Activated T-cell treated with anti-CD3 and anti-CD28 coated beads, Interleukin-2, amount 50 U/mL, for 72 hours (primary cell): ENCODE data around the gene ZNF784. TPM values are rescaled to one million over a fixed set of nuclear protein-coding genes. Genes with fewer than 3 reads are reported as not detected.
A peak's percentile ranks its signal among the peaks of the same experiment; 100 is the strongest.

ENCODE experiments used
- ATAC-seq, 2 donors: fragments of 150-1000 bp; cut with Tn5 transposase; replicated peaks in 1 of 2; 2 replicates each; pipeline ENCODE4 v1.10.0; 2021; ENCODE audit warnings: moderate library complexity in 2 of 2, mild to moderate bottlenecking in 1 of 2
- DNase-seq, 2 donors: peaks; one replicate each; pipeline ENCODE4 v3.0.0; 2021 to 2022; ENCODE audit warnings: mixed read lengths in 1 of 2
- H3K27ac Mint-ChIP-seq: one replicate; pipeline ENCODE4 v1.8.0; 2022; ENCODE audit warnings: mild to moderate bottlenecking, moderate library complexity, mixed read lengths
- H3K27me3 Mint-ChIP-seq: one replicate; pipeline ENCODE4 v1.8.0; 2022; ENCODE audit warnings: low read depth, mixed read lengths
- H3K36me3 Mint-ChIP-seq, 2 donors: one replicate each; pipeline ENCODE4 v1.8.0; 2022; ENCODE audit warnings: mixed read lengths in 2 of 2, mild to moderate bottlenecking in 1 of 2; ENCODE audit not compliant: insufficient read depth in 2 of 2
- H3K4me1 Mint-ChIP-seq: one replicate; pipeline ENCODE4 v1.8.0; 2022; ENCODE audit warnings: low read depth, mixed read lengths
- H3K4me3 Mint-ChIP-seq, 2 donors: one replicate each; pipeline ENCODE4 v1.8.0; 2022; ENCODE audit warnings: mild to moderate bottlenecking in 2 of 2, mixed read lengths in 2 of 2, moderate library complexity in 2 of 2
- H3K9me3 Mint-ChIP-seq, 2 donors: one replicate each; pipeline ENCODE4 v1.8.0; 2022; ENCODE audit warnings: mixed read lengths in 2 of 2
- total RNA-seq, 2 donors: library from RNA; stranded (reverse); gene quantifications; one replicate each; pipeline ENCODE4 v1.2.3, GENCODE V29; 2022

The ZNF784 gene
- total RNA-seq, 2 donors from 2014 or later, result 4.3 to 6.9 TPM

GRCh38 chr19:55635856-55636440 lies 11.6 kb upstream of the ZNF784 start:
- Mint-ChIP-seq H3K27ac (peak overlapping the region; percentile 100), H3K4me3 (peak overlapping the region; percentile 95 to 99), H3K9me3 (peaks cover 0 to 2% of the 10 kb centered on the region in 2 donors), H3K4me1 (peaks cover 81% of the 10 kb centered on the region), H3K27me3 (no peaks in the 10 kb centered on the region), H3K36me3 (peaks cover 12 to 13% of the 10 kb centered on the region in 2 donors)
- DNase-seq, result no peak
- ATAC-seq, result no peak

DNA sequence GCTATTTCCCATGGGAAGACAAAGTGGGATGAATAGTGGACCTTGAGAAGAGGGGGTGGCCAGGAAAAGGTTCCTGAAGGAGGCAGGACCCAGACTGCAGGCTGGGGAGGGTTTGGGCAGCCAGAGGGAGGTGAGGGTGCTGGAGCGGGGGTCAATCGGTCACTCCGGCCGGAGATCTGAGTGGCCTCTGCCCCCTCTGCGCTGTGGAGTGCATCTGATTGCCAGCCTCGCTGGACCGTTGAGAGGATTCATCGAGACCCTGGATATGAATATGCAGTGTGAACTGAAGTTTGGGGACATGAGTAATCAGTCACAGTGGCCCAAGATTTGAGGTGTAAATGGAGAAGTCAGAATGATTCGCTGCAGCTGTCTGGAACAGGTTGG lies 11.0 kb upstream of the ZNF784 start:
- Mint-ChIP-seq H3K9me3 (peaks cover 0 to 2% of the 10 kb centered on the region in 2 donors), H3K4me1 (peaks cover 78% of the 10 kb centered on the region), H3K36me3 (peaks cover 12 to 13% of the 10 kb centered on the region in 2 donors), H3K4me3 (peak overlapping the region; percentile 95 to 99), H3K27ac (peak overlapping the region; percentile 100), H3K27me3 (no peaks in the 10 kb centered on the region)
- peak in 1 of 2 donors; percentile 21 for DNase-seq
- ATAC-seq, result peak; percentile 10 to 41

DNA sequence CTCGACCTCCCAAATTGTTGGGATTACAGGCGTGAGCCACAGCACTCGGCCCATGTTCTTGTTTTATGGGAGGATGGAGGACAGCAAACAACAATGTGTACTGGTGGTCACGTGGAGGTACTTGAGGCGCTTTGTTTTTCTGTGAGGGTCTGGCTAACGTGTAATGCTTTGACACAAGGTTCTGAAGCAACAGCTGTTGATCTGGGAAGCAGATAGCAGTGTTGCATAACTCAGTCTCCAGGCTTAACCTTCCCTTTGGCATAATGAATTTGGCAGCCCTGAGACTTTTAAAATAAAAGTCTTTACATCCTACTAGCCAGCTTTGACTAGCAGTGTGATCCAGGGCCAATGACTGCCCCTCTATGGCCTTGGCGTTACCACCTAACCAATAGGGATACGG lies 9.5 kb upstream of the ZNF784 start:
- Mint-ChIP-seq H3K27ac (no peak overlapping the region), H3K9me3 (no peaks in the 10 kb centered on the region), H3K27me3 (no peaks in the 10 kb centered on the region), H3K36me3 (peaks cover 10% of the 10 kb centered on the region in 2 donors), H3K4me3 (peak overlapping the region; percentile 95 to 99), H3K4me1 (peaks cover 64% of the 10 kb centered on the region)
- DNase-seq, result no peak
- ATAC-seq, result no peak

- Mint-ChIP-seq H3K36me3 (peaks cover 7 to 10% of the 10 kb centered on the region in 2 donors), H3K4me3 (peak overlapping the region; percentile 15 to 54), H3K27ac (no peak overlapping the region), H3K4me1 (peaks cover 52% of the 10 kb centered on the region), H3K27me3 (peaks cover 6% of the 10 kb centered on the region), H3K9me3 (no peaks in the 10 kb centered on the region)
- ATAC-seq, result peak; percentile 38 to 41
- DNase-seq, result peak; percentile 91 to 94
Measured at GRCh38 chr19:55632463-55632834, 8.1 kb upstream of the ZNF784 start.

- Mint-ChIP-seq H3K27ac (peak overlapping the region; percentile 86), H3K36me3 (no peaks in the 10 kb centered on the region), H3K4me3 (peak overlapping the region; percentile 69 to 83), H3K4me1 (peaks cover 35% of the 10 kb centered on the region), H3K9me3 (no peaks in the 10 kb centered on the region), H3K27me3 (peaks cover 6% of the 10 kb centered on the region)
- ATAC-seq, result peak; percentile 67 to 70
- peak; percentile 67 for DNase-seq
Measured at GRCh38 chr19:55626350-55626749, 2.0 kb upstream of the ZNF784 start.

GRCh38 chr19:55625004-55625326 lies 599 bp upstream of the ZNF784 start:
- peaks cover 0 to 3% of the 10 kb centered on the region in 2 donors for H3K36me3 Mint-ChIP-seq
- H3K27me3 Mint-ChIP-seq, result peaks cover 6% of the 10 kb centered on the region
- peak overlapping the region; percentile 85 to 88 for H3K4me3 Mint-ChIP-seq
- peak overlapping the region; percentile 97 for H3K27ac Mint-ChIP-seq
- no peaks in the 10 kb centered on the region for H3K9me3 Mint-ChIP-seq
- H3K4me1 Mint-ChIP-seq, result peaks cover 46% of the 10 kb centered on the region
- no peak for DNase-seq
- no peak for ATAC-seq

- H3K4me1 Mint-ChIP-seq, result peaks cover 53% of the 10 kb centered on the region
- DNase-seq, result no peak
- H3K27me3 Mint-ChIP-seq, result peaks cover 6% of the 10 kb centered on the region
- peak overlapping the region in 1 of 2 donors; percentile 88 for H3K4me3 Mint-ChIP-seq
- H3K9me3 Mint-ChIP-seq, result no peaks in the 10 kb centered on the region
- ATAC-seq, result no peak
- H3K36me3 Mint-ChIP-seq, result peaks cover 0 to 11% of the 10 kb centered on the region in 2 donors
- H3K27ac Mint-ChIP-seq, result peak overlapping the region; percentile 97
Measured at GRCh38 chr19:55623561-55623960, 805 bp downstream of the ZNF784 start.

DNA sequence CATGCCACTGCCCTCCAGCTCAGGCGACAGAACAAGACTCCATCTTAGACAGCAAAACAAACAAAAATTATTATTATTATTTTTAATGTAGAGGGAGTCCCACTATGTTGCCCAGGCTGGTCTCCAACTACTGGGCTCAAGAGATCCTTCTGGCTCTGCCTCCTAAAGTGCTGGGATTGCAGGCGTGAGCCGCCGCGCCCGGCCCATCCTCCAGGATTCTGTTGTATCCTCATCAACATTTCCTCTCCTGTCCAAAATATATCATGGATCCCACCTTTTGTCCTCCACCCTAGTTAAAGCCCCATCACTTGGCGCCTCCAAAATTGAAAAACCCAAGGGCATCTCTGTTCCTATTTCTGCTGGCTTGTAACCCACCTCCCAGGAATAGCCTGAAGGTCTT lies 1.2 kb downstream of the ZNF784 start:
- Mint-ChIP-seq H3K36me3 (peaks cover 0 to 15% of the 10 kb centered on the region in 2 donors), H3K27ac (no peak overlapping the region), H3K9me3 (no peaks in the 10 kb centered on the region), H3K4me3 (no peak overlapping the region), H3K27me3 (peaks cover 4% of the 10 kb centered on the region), H3K4me1 (peaks cover 53% of the 10 kb centered on the region)
- ATAC-seq, result no peak
- no peak for DNase-seq

GRCh38 chr19:55622242-55622969 lies 2.0 kb downstream of the ZNF784 start:
- DNase-seq, result no peak
- no peak for ATAC-seq
- H3K9me3 Mint-ChIP-seq, result no peaks in the 10 kb centered on the region
- H3K4me1 Mint-ChIP-seq, result peaks cover 53% of the 10 kb centered on the region
- no peak overlapping the region for H3K27ac Mint-ChIP-seq
- no peaks in the 10 kb centered on the region for H3K27me3 Mint-ChIP-seq
- H3K36me3 Mint-ChIP-seq, result peaks cover 0 to 16% of the 10 kb centered on the region in 2 donors
- no peak overlapping the region for H3K4me3 Mint-ChIP-seq

GRCh38 chr19:55621673-55622231 lies 2.6 kb downstream of the ZNF784 start:
- no peaks in the 10 kb centered on the region for H3K27me3 Mint-ChIP-seq
- H3K4me1 Mint-ChIP-seq, result peaks cover 49% of the 10 kb centered on the region
- H3K9me3 Mint-ChIP-seq, result no peaks in the 10 kb centered on the region
- no peak overlapping the region for H3K4me3 Mint-ChIP-seq
- H3K27ac Mint-ChIP-seq, result no peak overlapping the region
- ATAC-seq, result no peak
- DNase-seq, result no peak
- H3K36me3 Mint-ChIP-seq, result peaks cover 0 to 16% of the 10 kb centered on the region in 2 donors

DNA sequence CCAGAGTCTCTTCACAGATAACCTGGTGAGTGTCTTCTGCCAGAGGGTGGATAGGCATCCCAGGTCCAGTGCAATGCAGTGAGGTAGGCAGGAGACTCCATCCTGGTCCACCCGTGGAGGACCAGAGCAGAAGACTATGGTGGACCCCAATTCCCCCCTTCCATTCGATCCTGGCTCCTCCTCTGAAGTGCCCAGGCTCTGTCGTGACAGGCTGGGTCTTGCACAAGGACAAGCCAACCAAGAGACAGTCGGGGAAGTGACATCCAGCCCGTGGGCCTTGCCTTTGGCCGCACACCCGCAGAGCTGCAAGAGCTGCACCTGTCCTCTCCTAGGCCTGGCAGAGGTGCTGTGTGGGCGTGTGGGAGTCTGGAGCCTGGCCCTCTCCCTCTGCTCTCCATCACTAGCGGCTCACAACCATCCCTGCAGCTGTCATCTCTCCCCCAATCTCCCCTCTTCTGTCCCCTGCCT lies 3.1 kb downstream of the ZNF784 start:
- Mint-ChIP-seq H3K27ac (no peak overlapping the region), H3K9me3 (no peaks in the 10 kb centered on the region), H3K27me3 (no peaks in the 10 kb centered on the region), H3K4me3 (no peak overlapping the region), H3K36me3 (peaks cover 0 to 16% of the 10 kb centered on the region in 2 donors), H3K4me1 (peaks cover 44% of the 10 kb centered on the region)
- ATAC-seq (no peak), DNase-seq (no peak)

- DNase-seq, result peak; percentile 35 to 43
- peak; percentile 13 to 29 for ATAC-seq
Measured at GRCh38 chr19:55620410-55621204, 3.8 kb downstream of the ZNF784 start.

DNA sequence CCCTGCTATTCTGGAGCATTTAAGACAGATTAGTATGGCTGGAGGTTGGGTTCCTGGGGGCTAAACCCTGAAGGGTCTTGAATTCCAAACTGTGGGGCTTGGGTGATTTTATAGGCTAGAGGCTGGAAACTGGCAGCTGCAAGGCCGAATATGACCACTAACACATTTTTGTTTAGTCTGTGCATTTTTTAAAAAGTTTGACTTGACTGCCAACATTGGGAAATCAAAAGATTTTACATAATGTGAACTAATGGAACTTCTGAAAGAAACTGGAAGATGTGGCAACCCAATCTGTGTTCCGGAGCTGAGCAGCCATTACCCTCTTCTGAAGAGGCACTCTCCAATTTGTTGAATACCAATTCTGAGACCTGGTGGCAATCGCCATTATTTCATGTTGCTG lies 5.1 kb downstream of the ZNF784 start:
- H3K4me3 Mint-ChIP-seq, result no peak overlapping the region
- H3K9me3 Mint-ChIP-seq, result no peaks in the 10 kb centered on the region
- no peak overlapping the region for H3K27ac Mint-ChIP-seq
- ATAC-seq (no peak), DNase-seq (no peak)
- peaks cover 30% of the 10 kb centered on the region for H3K4me1 Mint-ChIP-seq
- no peaks in the 10 kb centered on the region for H3K27me3 Mint-ChIP-seq
- peaks cover 0 to 16% of the 10 kb centered on the region in 2 donors for H3K36me3 Mint-ChIP-seq

More at GRCh38 chr19:55620410-55621204, 3.8 kb downstream of the ZNF784 start:
- peaks cover 38% of the 10 kb centered on the region for H3K4me1 Mint-ChIP-seq
- no peaks in the 10 kb centered on the region for H3K9me3 Mint-ChIP-seq
- H3K27ac Mint-ChIP-seq, result no peak overlapping the region
- peaks cover 0 to 16% of the 10 kb centered on the region in 2 donors for H3K36me3 Mint-ChIP-seq
- H3K4me3 Mint-ChIP-seq, result peak overlapping the region in 1 of 2 donors; percentile 53
- no peaks in the 10 kb centered on the region for H3K27me3 Mint-ChIP-seq
